ENCODE measurements around the gene TNK2.

TNK2 gene

GRCh38 chr3:195834675-195835583 lies 73.4 kb downstream of the TNK2 start:
- Histone ChIP-seq H3K23ac (ENCODE audit: low read length in 2 of 2) (no peak overlapping the region), H3K9me3 (ENCODE audit: control insufficient read depth, low read length) (no peaks in the 10 kb centered on the region), H2AK5ac (ENCODE audit: low read length, severe bottlenecking) (no peak overlapping the region), H2BK5ac (ENCODE audit: low read depth, low read length, poor library complexity, severe bottlenecking) (no peak overlapping the region), H2BK120ac (ENCODE audit: low read depth, low read length) (no peak overlapping the region), H3K18ac (ENCODE audit: low read depth in 1 of 2, low read length in 2 of 2) (no peak overlapping the region), H3K14ac (ENCODE audit: low read length in 2 of 2) (no peak overlapping the region), H2AFZ (ENCODE audit: low read depth, low read length) (no peak overlapping the region), H3K4me3 (ENCODE audit: insufficient read depth in 1 of 2, low read depth in 1 of 2, low read length in 2 of 2) (no peak overlapping the region), H4K8ac (ENCODE audit: low read length) (no peak overlapping the region), H2BK12ac (ENCODE audit: low read length in 2 of 2) (no peak overlapping the region), H3K36me3 (ENCODE audit: control insufficient read depth in 1 of 2, insufficient read depth in 2 of 2, low read depth in 1 of 2, low read length in 2 of 2) (no peaks in the 10 kb centered on the region), H2BK15ac (ENCODE audit: low read depth, poor library complexity, severe bottlenecking) (no peak overlapping the region), H4K91ac (ENCODE audit: low read length) (no peak overlapping the region), H3K27me3 (ENCODE audit: control insufficient read depth in 1 of 2, insufficient read depth in 1 of 2, low read length in 2 of 2) (peaks cover 13 to 59% of the 10 kb centered on the region in 2 experiments), H3K27ac (ENCODE audit: low read length, poor library complexity, severe bottlenecking) (no peak overlapping the region), H3K4me2 (ENCODE audit: low read length, poor library complexity, severe bottlenecking) (no peak overlapping the region), H3K9ac (ENCODE audit: low read length) (no peak overlapping the region), H3K4ac (ENCODE audit: low read depth in 1 of 2, low read length in 2 of 2) (no peak overlapping the region), H3K4me1 (ENCODE audit: control insufficient read depth, insufficient read depth, low read depth, low read length) (no peaks in the 10 kb centered on the region), H3K79me1 (replicated peaks; ENCODE audit: low read length, poor library complexity, severe bottlenecking) (no peaks in the 10 kb centered on the region)
- no peak for DNase-seq
- 88% methylated on average over 26 of the region's 29 CpGs for WGBS

- Histone ChIP-seq H2AFZ (ENCODE audit: low read depth, low read length) (no peak overlapping the region), H3K4me2 (ENCODE audit: low read length, poor library complexity, severe bottlenecking) (no peak overlapping the region), H2AK5ac (ENCODE audit: low read length, severe bottlenecking) (no peak overlapping the region), H3K79me1 (replicated peaks; ENCODE audit: low read length, poor library complexity, severe bottlenecking) (no peaks in the 10 kb centered on the region), H3K27me3 (ENCODE audit: control insufficient read depth in 1 of 2, insufficient read depth in 1 of 2, low read length in 2 of 2) (peaks cover 0 to 44% of the 10 kb centered on the region in 2 experiments), H3K14ac (ENCODE audit: low read length in 2 of 2) (no peak overlapping the region), H3K9me3 (ENCODE audit: control insufficient read depth, low read length) (no peaks in the 10 kb centered on the region), H3K4me1 (ENCODE audit: control insufficient read depth, insufficient read depth, low read depth, low read length) (no peaks in the 10 kb centered on the region), H4K91ac (ENCODE audit: low read length) (no peak overlapping the region), H2BK12ac (ENCODE audit: low read length in 2 of 2) (no peak overlapping the region), H3K36me3 (ENCODE audit: control insufficient read depth in 1 of 2, insufficient read depth in 2 of 2, low read depth in 1 of 2, low read length in 2 of 2) (no peaks in the 10 kb centered on the region), H3K18ac (ENCODE audit: low read depth in 1 of 2, low read length in 2 of 2) (no peak overlapping the region), H4K8ac (ENCODE audit: low read length) (no peak overlapping the region), H3K9ac (ENCODE audit: low read length) (no peak overlapping the region), H3K4ac (ENCODE audit: low read depth in 1 of 2, low read length in 2 of 2) (no peak overlapping the region), H2BK5ac (ENCODE audit: low read depth, low read length, poor library complexity, severe bottlenecking) (no peak overlapping the region), H3K23ac (ENCODE audit: low read length in 2 of 2) (no peak overlapping the region), H3K27ac (ENCODE audit: low read length, poor library complexity, severe bottlenecking) (no peak overlapping the region), H3K4me3 (ENCODE audit: insufficient read depth in 1 of 2, low read depth in 1 of 2, low read length in 2 of 2) (no peak overlapping the region), H2BK120ac (ENCODE audit: low read depth, low read length) (no peak overlapping the region), H2BK15ac (ENCODE audit: low read depth, poor library complexity, severe bottlenecking) (no peak overlapping the region)
- WGBS: 84% methylated on average over 14 of the region's 16 CpGs
- DNase-seq: no peak
Observed at GRCh38 chr3:195829897-195830254, 78.5 kb downstream of the TNK2 start.

DNA sequence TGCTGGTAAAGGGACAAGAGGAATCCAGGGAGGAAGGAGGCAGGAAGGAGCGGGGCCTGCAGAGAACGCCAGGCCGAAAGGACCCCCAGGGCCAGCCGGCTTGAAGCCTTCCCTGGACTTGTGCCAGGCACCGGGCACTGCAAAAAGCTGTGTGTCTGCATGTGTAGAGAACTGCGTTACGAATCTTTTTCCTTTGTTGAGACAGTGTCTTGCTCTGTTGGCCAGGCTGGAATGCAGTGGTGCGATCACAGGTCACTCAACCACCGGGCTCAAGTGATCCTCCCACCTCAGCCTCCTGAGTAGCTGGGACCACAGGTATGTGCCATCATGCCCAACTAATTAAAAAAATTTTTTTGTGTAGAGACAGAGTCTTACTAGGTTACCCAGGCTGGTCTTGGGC lies 79.6 kb downstream of the TNK2 start:
- no peak overlapping the region for H2AK5ac ChIP-seq (ENCODE audit: low read length, severe bottlenecking)
- no peak overlapping the region for H3K23ac ChIP-seq (ENCODE audit: low read length in 2 of 2)
- H3K18ac ChIP-seq (ENCODE audit: low read depth in 1 of 2, low read length in 2 of 2): no peak overlapping the region
- no peak overlapping the region for H4K8ac ChIP-seq (ENCODE audit: low read length)
- H2BK15ac ChIP-seq (ENCODE audit: low read depth, poor library complexity, severe bottlenecking): no peak overlapping the region
- H3K9ac ChIP-seq (ENCODE audit: low read length): no peak overlapping the region
- H2AFZ ChIP-seq (ENCODE audit: low read depth, low read length): no peak overlapping the region
- H2BK120ac ChIP-seq (ENCODE audit: low read depth, low read length): no peak overlapping the region
- H3K9me3 ChIP-seq (ENCODE audit: control insufficient read depth, low read length): no peaks in the 10 kb centered on the region
- no peak overlapping the region for H3K27ac ChIP-seq (ENCODE audit: low read length, poor library complexity, severe bottlenecking)
- H4K91ac ChIP-seq (ENCODE audit: low read length): no peak overlapping the region
- no peak overlapping the region for H3K4me2 ChIP-seq (ENCODE audit: low read length, poor library complexity, severe bottlenecking)
- no peak for DNase-seq
- peaks cover 2% of the 10 kb centered on the region for H3K4me1 ChIP-seq (ENCODE audit: control insufficient read depth, insufficient read depth, low read depth, low read length)
- H3K4ac ChIP-seq (ENCODE audit: low read depth in 1 of 2, low read length in 2 of 2): no peak overlapping the region
- peaks cover 0 to 42% of the 10 kb centered on the region in 2 experiments for H3K27me3 ChIP-seq (ENCODE audit: control insufficient read depth in 1 of 2, insufficient read depth in 1 of 2, low read length in 2 of 2)
- no peak overlapping the region for H2BK5ac ChIP-seq (ENCODE audit: low read depth, low read length, poor library complexity, severe bottlenecking)
- 92% methylated on average over 9 of the region's 9 CpGs for WGBS
- no peaks in the 10 kb centered on the region for H3K36me3 ChIP-seq (ENCODE audit: control insufficient read depth in 1 of 2, insufficient read depth in 2 of 2, low read depth in 1 of 2, low read length in 2 of 2)
- H2BK12ac ChIP-seq (ENCODE audit: low read length in 2 of 2): no peak overlapping the region
- H3K79me1 ChIP-seq (replicated peaks; ENCODE audit: low read length, poor library complexity, severe bottlenecking): no peaks in the 10 kb centered on the region
- H3K14ac ChIP-seq (ENCODE audit: low read length in 2 of 2): no peak overlapping the region
- no peak overlapping the region for H3K4me3 ChIP-seq (ENCODE audit: insufficient read depth in 1 of 2, low read depth in 1 of 2, low read length in 2 of 2)

GRCh38 chr3:195825857-195826804 lies 82.2 kb downstream of the TNK2 start:
- no peak overlapping the region for H2BK12ac ChIP-seq (ENCODE audit: low read length in 2 of 2)
- H3K4me2 ChIP-seq (ENCODE audit: low read length, poor library complexity, severe bottlenecking): no peak overlapping the region
- H3K4me1 ChIP-seq (ENCODE audit: control insufficient read depth, insufficient read depth, low read depth, low read length): peaks cover 2% of the 10 kb centered on the region
- no peak overlapping the region for H2BK5ac ChIP-seq (ENCODE audit: low read depth, low read length, poor library complexity, severe bottlenecking)
- H3K27me3 ChIP-seq (ENCODE audit: control insufficient read depth in 1 of 2, insufficient read depth in 1 of 2, low read length in 2 of 2): peaks cover 7 to 49% of the 10 kb centered on the region in 2 experiments
- H2AK5ac ChIP-seq (ENCODE audit: low read length, severe bottlenecking): no peak overlapping the region
- no peak overlapping the region for H4K91ac ChIP-seq (ENCODE audit: low read length)
- no peaks in the 10 kb centered on the region for H3K79me1 ChIP-seq (replicated peaks; ENCODE audit: low read length, poor library complexity, severe bottlenecking)
- H3K14ac ChIP-seq (ENCODE audit: low read length in 2 of 2): no peak overlapping the region
- no peak overlapping the region for H3K9ac ChIP-seq (ENCODE audit: low read length)
- no peak overlapping the region for H2BK15ac ChIP-seq (ENCODE audit: low read depth, poor library complexity, severe bottlenecking)
- H3K27ac ChIP-seq (ENCODE audit: low read length, poor library complexity, severe bottlenecking): no peak overlapping the region
- H3K36me3 ChIP-seq (ENCODE audit: control insufficient read depth in 1 of 2, insufficient read depth in 2 of 2, low read depth in 1 of 2, low read length in 2 of 2): no peaks in the 10 kb centered on the region
- 94% methylated on average over 47 of the region's 47 CpGs for WGBS
- no peak overlapping the region for H4K8ac ChIP-seq (ENCODE audit: low read length)
- H3K23ac ChIP-seq (ENCODE audit: low read length in 2 of 2): no peak overlapping the region
- no peak for DNase-seq
- no peak overlapping the region for H2AFZ ChIP-seq (ENCODE audit: low read depth, low read length)
- H3K4me3 ChIP-seq (ENCODE audit: insufficient read depth in 1 of 2, low read depth in 1 of 2, low read length in 2 of 2): no peak overlapping the region
- H2BK120ac ChIP-seq (ENCODE audit: low read depth, low read length): no peak overlapping the region
- no peak overlapping the region for H3K4ac ChIP-seq (ENCODE audit: low read depth in 1 of 2, low read length in 2 of 2)
- H3K9me3 ChIP-seq (ENCODE audit: control insufficient read depth, low read length): no peaks in the 10 kb centered on the region
- H3K18ac ChIP-seq (ENCODE audit: low read depth in 1 of 2, low read length in 2 of 2): no peak overlapping the region
